Measurements from ENCODE around the gene LGR6.

DNA sequence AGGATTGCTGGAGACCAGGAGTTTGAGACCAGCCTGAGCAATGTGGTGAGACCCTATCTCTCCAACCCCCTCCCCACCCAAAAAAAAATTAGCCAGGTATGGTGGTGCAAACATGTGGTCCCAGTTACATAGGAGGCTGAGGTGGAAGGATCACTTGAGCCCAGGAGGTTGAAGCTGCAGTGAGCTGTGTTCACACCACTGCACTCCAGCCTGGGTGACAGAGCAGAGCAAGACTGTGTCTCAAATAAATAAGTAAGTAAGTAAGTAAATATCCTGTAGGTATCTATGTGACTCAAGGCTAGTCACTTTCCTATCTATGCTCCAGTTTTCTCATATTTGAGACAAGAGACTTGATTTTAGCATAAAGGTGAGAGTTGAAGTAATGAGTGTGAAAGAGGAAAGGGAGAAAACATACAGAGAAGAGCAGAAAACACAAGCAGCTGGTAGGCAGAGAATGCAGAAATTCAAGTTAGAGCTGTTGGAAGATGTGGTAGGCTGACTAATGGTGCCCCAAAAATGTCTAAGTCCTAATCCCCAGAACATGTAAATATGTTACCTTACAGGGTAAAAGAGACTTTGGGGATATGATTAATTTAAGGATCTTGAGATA is 162.4 kb downstream of the LGR6 start:
- TF ChIP-seq CTCF (IDR thresholded peaks at IDR 0.05) (no peak), TCF7L2 (IDR thresholded peaks at IDR 0.05; ENCODE audit: low read depth, low read length) (no peak), POLR2AphosphoS5 (IDR thresholded peaks at IDR 0.05; ENCODE audit: low read depth, low read length) (no peak), SIN3A (IDR thresholded peaks at IDR 0.05; ENCODE audit: borderline replicate concordance, insufficient read depth, low read depth, low read length) (no peak)

Measured in Panc1 (cell line).